Measurements from ENCODE around the gene SYNJ1.

SYNJ1 gene

DNA sequence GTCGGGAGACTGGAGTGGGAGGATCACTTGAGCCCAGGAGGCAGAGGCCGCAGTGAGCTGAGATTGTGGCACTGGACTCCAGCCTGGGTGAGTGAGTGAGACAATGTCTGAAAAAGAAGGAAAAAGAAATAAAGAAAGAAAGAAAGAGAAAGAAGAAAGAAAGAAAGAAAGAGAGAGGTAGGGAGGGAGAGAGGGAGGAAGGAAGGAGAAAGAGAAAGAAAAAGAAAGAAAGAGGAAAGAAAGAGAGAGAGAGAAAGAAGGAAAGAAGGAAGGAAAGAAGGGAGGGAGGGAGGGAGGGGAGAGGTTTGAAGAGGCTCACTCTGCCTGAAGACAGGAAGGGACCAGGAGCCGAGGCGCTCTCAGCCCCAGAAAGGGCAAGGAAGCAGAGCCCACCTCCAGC lies 137.7 kb downstream of the SYNJ1 start:
- TF ChIP-seq, protein P1, sequence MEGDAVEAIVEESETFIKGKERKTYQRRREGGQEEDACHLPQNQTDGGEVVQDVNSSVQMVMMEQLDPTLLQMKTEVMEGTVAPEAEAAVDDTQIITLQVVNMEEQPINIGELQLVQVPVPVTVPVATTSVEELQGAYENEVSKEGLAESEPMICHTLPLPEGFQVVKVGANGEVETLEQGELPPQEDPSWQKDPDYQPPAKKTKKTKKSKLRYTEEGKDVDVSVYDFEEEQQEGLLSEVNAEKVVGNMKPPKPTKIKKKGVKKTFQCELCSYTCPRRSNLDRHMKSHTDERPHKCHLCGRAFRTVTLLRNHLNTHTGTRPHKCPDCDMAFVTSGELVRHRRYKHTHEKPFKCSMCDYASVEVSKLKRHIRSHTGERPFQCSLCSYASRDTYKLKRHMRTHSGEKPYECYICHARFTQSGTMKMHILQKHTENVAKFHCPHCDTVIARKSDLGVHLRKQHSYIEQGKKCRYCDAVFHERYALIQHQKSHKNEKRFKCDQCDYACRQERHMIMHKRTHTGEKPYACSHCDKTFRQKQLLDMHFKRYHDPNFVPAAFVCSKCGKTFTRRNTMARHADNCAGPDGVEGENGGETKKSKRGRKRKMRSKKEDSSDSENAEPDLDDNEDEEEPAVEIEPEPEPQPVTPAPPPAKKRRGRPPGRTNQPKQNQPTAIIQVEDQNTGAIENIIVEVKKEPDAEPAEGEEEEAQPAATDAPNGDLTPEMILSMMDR (IDR thresholded peaks at IDR 0.05; ENCODE audit: low read depth, low read length, missing control alignments) = no peak
- DNase-seq = no peak
- in situ Hi-C loops (cut with HindIII; ENCODE audit: low pct_ligation_motif_present, low sequenced_read_pairs) = no loop called here
- Histone ChIP-seq H3K27ac (no peak overlapping the region), H3K4me3 (ENCODE audit: low read depth, low read length) (no peak overlapping the region), H3K36me3 (replicated peaks) (no peaks in the 10 kb centered on the region), H3K27me3 (replicated peaks) (peaks cover 3% of the 10 kb centered on the region)

DNA sequence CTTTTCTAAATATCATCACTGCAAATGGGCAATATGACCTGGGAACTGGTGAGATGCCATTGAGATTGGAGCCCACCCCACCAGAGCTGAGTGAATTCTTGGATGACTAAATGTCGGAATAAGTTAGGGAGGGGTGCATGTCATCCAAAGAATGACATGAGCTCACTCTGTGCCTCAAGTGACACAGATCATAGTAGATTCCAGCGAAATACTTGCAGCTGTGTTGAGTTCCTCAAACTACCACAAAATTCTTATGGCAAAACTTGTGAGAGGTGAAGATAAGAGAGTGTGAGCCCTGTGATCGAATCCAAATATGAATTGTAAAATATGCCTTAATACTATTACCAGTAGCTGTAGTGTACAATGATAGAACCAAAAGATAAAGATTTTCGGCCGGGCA lies 140.2 kb downstream of the SYNJ1 start:
- H3K4me3 ChIP-seq (ENCODE audit: low read depth, low read length) = no peak overlapping the region
- in situ Hi-C loops (cut with HindIII; ENCODE audit: low pct_ligation_motif_present, low sequenced_read_pairs) = no loop called here
- H3K36me3 ChIP-seq (replicated peaks) = no peaks in the 10 kb centered on the region
- no peak overlapping the region for H3K27ac ChIP-seq
- DNase-seq = no peak
- peaks cover 7% of the 10 kb centered on the region for H3K27me3 ChIP-seq (replicated peaks)
- TF ChIP-seq, protein P1 (IDR thresholded peaks at IDR 0.05; ENCODE audit: low read depth, low read length, missing control alignments) = no peak

DNA sequence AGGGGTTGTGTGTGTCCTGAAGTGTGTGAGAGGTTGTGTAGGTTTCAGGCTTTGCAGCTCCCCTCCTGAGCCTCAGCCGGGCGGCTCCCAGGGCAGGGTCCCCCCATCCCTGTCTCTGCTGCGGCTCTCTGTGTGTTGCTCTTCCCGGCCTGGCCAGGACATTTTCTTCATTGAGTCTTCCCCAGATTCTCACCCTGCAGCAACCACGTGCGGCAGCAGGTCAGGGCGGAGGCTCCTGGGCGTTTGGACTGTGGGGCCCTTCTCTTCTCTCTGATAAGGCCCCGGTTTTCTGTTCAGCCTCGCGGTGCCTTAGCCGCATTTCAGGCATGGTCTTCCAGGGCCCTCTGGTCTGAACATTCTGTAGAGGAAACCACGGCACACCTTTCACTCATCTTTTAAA lies 140.7 kb downstream of the SYNJ1 start:
- DNase-seq = no peak
- H3K4me3 ChIP-seq (ENCODE audit: low read depth, low read length) = no peak overlapping the region
- in situ Hi-C loops (cut with HindIII; ENCODE audit: low pct_ligation_motif_present, low sequenced_read_pairs) = no loop called here
- peaks cover 7% of the 10 kb centered on the region for H3K27me3 ChIP-seq (replicated peaks)
- no peak overlapping the region for H3K27ac ChIP-seq
- TF ChIP-seq, protein P1 (IDR thresholded peaks at IDR 0.05; ENCODE audit: low read depth, low read length, missing control alignments) = no peak
- no peaks in the 10 kb centered on the region for H3K36me3 ChIP-seq (replicated peaks)

DNA sequence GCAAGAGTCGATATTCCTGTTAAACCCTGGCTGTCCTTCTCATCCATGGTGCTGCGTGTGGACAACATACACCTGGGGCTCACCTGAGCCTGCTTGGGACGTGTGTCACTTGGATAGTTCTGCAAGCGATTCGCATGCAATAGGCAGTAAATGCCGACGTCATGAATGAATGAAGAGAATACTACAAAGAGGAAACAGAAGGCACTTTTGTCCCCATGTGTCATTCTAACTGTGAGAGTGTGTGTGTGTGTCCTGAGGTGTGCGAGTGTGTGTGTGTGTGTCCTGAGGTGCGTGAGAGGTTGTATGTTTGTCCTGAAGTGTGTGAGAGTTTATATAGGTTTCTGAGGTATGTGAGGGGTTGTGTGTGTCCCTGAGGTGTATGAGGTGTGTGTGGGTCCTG lies 141.8 kb downstream of the SYNJ1 start:
- H3K36me3 ChIP-seq (replicated peaks) = no peaks in the 10 kb centered on the region
- peaks cover 7% of the 10 kb centered on the region for H3K27me3 ChIP-seq (replicated peaks)
- in situ Hi-C loops (cut with HindIII; ENCODE audit: low pct_ligation_motif_present, low sequenced_read_pairs) = no loop called here
- DNase-seq = no peak
- H3K27ac ChIP-seq = no peak overlapping the region
- no peak overlapping the region for H3K4me3 ChIP-seq (ENCODE audit: low read depth, low read length)
- TF ChIP-seq, protein P1 (IDR thresholded peaks at IDR 0.05; ENCODE audit: low read depth, low read length, missing control alignments) = no peak

DNA sequence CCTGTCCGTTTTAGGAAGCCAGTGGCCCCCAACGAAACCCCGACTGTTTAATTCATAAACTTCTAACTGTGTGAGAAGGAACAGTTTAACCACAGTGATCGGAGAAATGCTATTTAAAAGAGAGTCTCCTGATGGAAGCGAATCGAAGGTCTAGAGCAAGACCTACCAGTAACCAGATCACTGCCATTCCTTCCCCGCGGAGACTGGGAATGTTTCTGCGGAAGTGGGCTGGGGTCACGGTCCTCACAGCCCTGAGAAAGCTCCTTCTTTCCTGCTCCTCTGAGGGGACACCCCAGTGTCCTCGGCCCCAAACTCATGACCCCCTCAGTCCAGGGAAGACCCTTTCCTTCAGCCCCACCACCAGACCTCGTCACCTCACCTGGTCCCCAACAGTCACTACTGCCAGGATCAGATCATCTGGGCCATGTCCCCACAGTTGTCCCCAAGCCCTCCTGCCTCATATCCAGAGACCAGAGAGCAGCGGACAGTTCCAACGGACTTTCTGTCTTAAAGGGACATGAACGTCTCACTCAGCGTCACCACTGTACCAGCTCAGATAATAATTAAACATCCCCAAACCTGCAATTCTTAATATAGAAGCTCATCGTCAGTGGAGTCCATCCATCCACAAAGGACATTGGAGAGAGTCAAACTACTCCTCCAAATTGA lies 142.6 kb downstream of the SYNJ1 start, which contains the start of gene TCP10L:
Gene TCP10L (minus strand): TSS at position 482 of the 669 bp plus-strand sequence. CDS start 1,219 bp downstream, outside the sequence.
- no peak for DNase-seq
- TF ChIP-seq, protein P1 (IDR thresholded peaks at IDR 0.05; ENCODE audit: low read depth, low read length, missing control alignments) = no peak
- in situ Hi-C loops (cut with HindIII; ENCODE audit: low pct_ligation_motif_present, low sequenced_read_pairs) = no loop called here
- Histone ChIP-seq H3K36me3 (replicated peaks) (no peaks in the 10 kb centered on the region), H3K27ac (no peak within 1 kb of the TSS), H3K4me3 (ENCODE audit: low read depth, low read length) (no peak within 1 kb of the TSS), H3K27me3 (replicated peaks) (peaks cover 7% of the 10 kb centered on the region)

DNA sequence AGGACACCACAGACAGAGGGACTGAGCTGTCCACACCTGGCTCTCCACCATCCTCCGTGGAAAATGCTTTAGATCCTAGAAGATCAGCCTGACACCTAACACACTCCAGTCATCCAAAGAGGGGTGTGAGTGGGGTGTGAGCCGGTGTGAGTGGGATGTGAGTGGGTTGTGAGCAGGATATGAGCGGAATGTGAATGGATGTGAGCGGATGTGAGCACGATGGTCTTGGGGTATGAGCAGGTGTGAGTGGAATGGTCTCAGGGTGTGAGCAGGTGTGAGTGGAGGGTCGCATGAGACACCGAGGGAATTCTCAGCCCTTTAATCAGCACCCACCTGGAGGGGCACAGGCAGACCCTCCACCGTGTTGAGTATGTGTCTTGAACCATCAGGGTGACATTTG lies 143.3 kb downstream of the SYNJ1 start:
- Histone ChIP-seq H3K36me3 (replicated peaks) (no peaks in the 10 kb centered on the region), H3K27ac (no peak overlapping the region), H3K27me3 (replicated peaks) (peaks cover 7% of the 10 kb centered on the region), H3K4me3 (ENCODE audit: low read depth, low read length) (no peak overlapping the region)
- TF ChIP-seq, protein P1 (IDR thresholded peaks at IDR 0.05; ENCODE audit: low read depth, low read length, missing control alignments) = no peak
- DNase-seq = no peak
- in situ Hi-C loops (cut with HindIII; ENCODE audit: low pct_ligation_motif_present, low sequenced_read_pairs) = no loop called here

All from brain microvascular endothelial cell (primary cell).